PC-9 (cell line): Measurements from ENCODE around the gene MORN2. TPM values are rescaled to one million over a fixed set of nuclear protein-coding genes. Genes with fewer than 3 reads are reported as not detected.
A peak's percentile ranks its signal among the peaks of the same experiment; 100 is the strongest.

Source experiments
- BruUV-seq: library from RNA; stranded (reverse); fragments of 400-500 nt; replicated peaks from 2 replicates; lab custom pipeline; 2021; lab: Mats Ljungman, UMichigan
- CTCF ChIA-PET: fragments of 300-600 bp; sonication (Branson Sonifier 250); formaldehyde crosslinking; loops from one replicate; lab custom pipeline; 2022; ENCODE audit warnings: antibody characterized with exemption; lab: Charles Lee
- POLR2A ChIA-PET: fragments of 300-600 bp; sonication (Branson Sonifier 250); formaldehyde crosslinking; loops from one replicate; lab custom pipeline; 2022; ENCODE audit warnings: antibody characterized with exemption; ENCODE audit not compliant: unreplicated experiment; lab: Charles Lee
- DNase-seq, 2 experiments: peaks; one replicate each; pipeline versions ENCODE4 v3.0.0 to v3.0.0-alpha.2; 2015 to 2022; ENCODE audit warnings: mixed read lengths in 1 of 2
- H2AFZ ChIP-seq: fragments of 200-600 bp; sonication (generic); 2 replicates; pipeline ENCODE4 v1.8.1; 2017; ENCODE audit warnings: antibody characterized with exemption
- H3F3A ChIP-seq: fragments of 200-600 bp; sonication (generic); 2 replicates; pipeline ENCODE4 v1.8.1; 2017; ENCODE audit warnings: antibody characterized with exemption, mild to moderate bottlenecking, low read depth; ENCODE audit not compliant: insufficient read depth
- H3K27ac ChIP-seq: fragments of 200-600 bp; sonication (generic); 2 replicates; pipeline ENCODE4 v1.6.1; 2016; ENCODE audit warnings: mixed run types
- H3K27me3 ChIP-seq: fragments of 200-600 bp; sonication (generic); 2 replicates; pipeline ENCODE4 v1.6.1; 2016; ENCODE audit warnings: low read depth, mixed run types; ENCODE audit not compliant: insufficient read depth
- H3K36me3 ChIP-seq: fragments of 200-600 bp; sonication (generic); 2 replicates; pipeline ENCODE4 v1.6.1; 2016; ENCODE audit warnings: low read depth, mixed run types
- H3K4me1 ChIP-seq: fragments of 200-600 bp; sonication (generic); replicated peaks from 2 replicates; pipeline ENCODE4 v1.6.1; 2016; ENCODE audit warnings: mixed run types; ENCODE audit not compliant: insufficient read depth
- H3K4me2 ChIP-seq: fragments of 200-600 bp; sonication (generic); 2 replicates; pipeline ENCODE4 v1.6.1; 2017; ENCODE audit warnings: mixed run types
- H3K4me3 ChIP-seq: fragments of 200-600 bp; sonication (generic); 2 replicates; pipeline ENCODE4 v1.6.1; 2016; ENCODE audit warnings: mixed run types
- H3K79me2 ChIP-seq: fragments of 200-600 bp; sonication (generic); 2 replicates; pipeline ENCODE4 v1.6.1; 2017; ENCODE audit warnings: low read depth, mixed run types
- H3K9me2 ChIP-seq: fragments of 200-600 bp; sonication (generic); 2 replicates; pipeline ENCODE4 v1.8.1; 2017; ENCODE audit warnings: mild to moderate bottlenecking; ENCODE audit not compliant: insufficient read depth
- H3K9me3 ChIP-seq: fragments of 200-600 bp; sonication (generic); 2 replicates; pipeline ENCODE4 v1.8.1; 2016; ENCODE audit warnings: low read depth; ENCODE audit not compliant: insufficient read depth
- H4K20me1 ChIP-seq: fragments of 200-600 bp; sonication (generic); 2 replicates; pipeline ENCODE4 v1.8.1; 2017; ENCODE audit not compliant: insufficient read depth
- CTCF ChIP-seq: fragments of 200-600 bp; sonication (generic); conservative IDR thresholded peaks from 2 replicates; pipeline ENCODE4 v1.6.1; 2017; ENCODE audit warnings: mixed run types, antibody characterized with exemption, mild to moderate bottlenecking, moderate library complexity
- EZH2 ChIP-seq: fragments of 200-600 bp; sonication (generic); IDR thresholded peaks from 2 replicates; pipeline ENCODE4 v1.8.0; 2017; ENCODE audit warnings: antibody characterized with exemption, low read depth
- intact Hi-C: fragments of 100-400 bp; cut with micrococcal nuclease; formaldehyde crosslinking; loops from one replicate; pipeline ENCODE4 v1.10.0; 2022; ENCODE audit not compliant: unreplicated experiment
- total RNA-seq: library from RNA; stranded (reverse); gene quantifications from 2 replicates; pipeline ENCODE4 v1.2.3, GENCODE V29; 2021

Gene MORN2
- total RNA-seq, 1 experiment from 2014 or later: 22.9 TPM

DNA sequence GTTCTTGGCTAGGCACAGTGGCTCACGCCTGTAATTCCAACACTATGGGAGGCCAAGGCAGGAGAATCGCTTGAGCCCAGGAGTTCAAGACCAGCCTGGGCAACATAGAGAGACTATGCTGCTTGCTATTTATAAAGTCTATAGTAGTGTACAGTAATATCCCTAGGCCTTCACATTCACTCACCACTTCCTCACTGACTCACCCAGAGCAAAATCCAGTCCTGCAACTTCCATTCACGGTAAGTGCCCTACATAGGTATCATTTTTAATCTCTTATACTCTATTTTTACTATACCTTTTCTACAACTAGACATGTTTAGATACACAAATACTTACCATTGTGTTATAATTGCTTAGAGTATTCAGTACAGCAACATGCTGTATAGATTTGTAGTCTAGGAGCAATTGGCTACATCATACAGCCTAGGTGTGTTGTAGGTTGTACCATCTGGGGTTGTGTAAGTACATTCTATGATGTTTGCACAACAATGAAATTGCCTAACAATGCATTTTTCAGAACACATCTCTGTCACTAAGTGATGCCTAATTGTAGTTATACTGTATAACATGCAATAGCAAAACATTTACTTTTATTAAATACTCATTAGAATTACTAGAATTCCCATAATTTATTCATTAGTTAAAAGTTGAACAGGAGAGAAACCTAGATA, 8.9 kb upstream of the MORN2 start:
- Histone ChIP-seq H3F3A (peaks cover 17% of the 10 kb centered on the region; the same call in 1 of the 2 replicates), H4K20me1 (0 out of 2 replicates have a peak, but pooled peaks cover 4% of the 10 kb centered on the region), H3K4me2 (peak overlapping the region; percentile 44), H3K9me2 (no peaks in the 10 kb centered on the region), H3K27me3 (no peaks in the 10 kb centered on the region), H3K4me3 (no peak overlapping the region), H3K4me1 (peaks cover 23% of the 10 kb centered on the region), H3K9me3 (no peaks in the 10 kb centered on the region), H3K79me2 (peaks cover 23% of the 10 kb centered on the region), H3K27ac (peak overlapping the region; percentile 49), H3K36me3 (peaks cover 10% of the 10 kb centered on the region), H2AFZ (no peak overlapping the region)
- peak; percentile 30 to 84 for DNase-seq
- no TSS peak for BruUV-seq
- POLR2A ChIA-PET: no interaction called here
- no peak for TF ChIP-seq CTCF
- TF ChIP-seq EZH2: no peak
- intact Hi-C loops: no loop called here
- CTCF ChIA-PET: interaction anchor here (0.6 kb wide), 1 partner anchor 81 kb away, joined by 4 read pairs; no protein-coding TSS in a partner anchor

GRCh38 chr2:38871432-38871831, 4.3 kb upstream of the MORN2 start:
- intact Hi-C loops: no loop called here
- ChIA-PET POLR2A (no interaction called here), CTCF (interaction anchor here (0.6 kb wide), 1 partner anchor 59 kb away, joined by 4 read pairs; no protein-coding TSS in a partner anchor)
- no TSS peak for BruUV-seq
- Histone ChIP-seq H3K27me3 (no peaks in the 10 kb centered on the region), H3K4me3 (no peak overlapping the region), H3K4me2 (no peak overlapping the region), H3K27ac (no peak overlapping the region), H3K9me3 (no peaks in the 10 kb centered on the region), H3F3A (peaks cover 15% of the 10 kb centered on the region; the same call in 1 of the 2 replicates), H3K4me1 (peaks cover 24% of the 10 kb centered on the region), H3K79me2 (peaks cover 51% of the 10 kb centered on the region), H2AFZ (no peak overlapping the region), H3K9me2 (no peaks in the 10 kb centered on the region), H3K36me3 (peaks cover 3% of the 10 kb centered on the region; the same call in 1 of the 2 replicates), H4K20me1 (0 out of 2 replicates have a peak, but pooled peaks cover 4% of the 10 kb centered on the region)
- TF ChIP-seq EZH2: no peak
- no peak for TF ChIP-seq CTCF
- DNase-seq: no peak

GRCh38 chr2:38873763-38874162, 2.0 kb upstream of the MORN2 start:
- Histone ChIP-seq H3K4me1 (peaks cover 11% of the 10 kb centered on the region), H3K4me3 (no peak overlapping the region), H3K9me2 (no peaks in the 10 kb centered on the region), H4K20me1 (no peaks in the 10 kb centered on the region), H3F3A (no peaks in the 10 kb centered on the region), H3K36me3 (no peaks in the 10 kb centered on the region), H2AFZ (no peak overlapping the region), H3K4me2 (no peak overlapping the region), H3K27ac (no peak overlapping the region), H3K27me3 (no peaks in the 10 kb centered on the region), H3K9me3 (no peaks in the 10 kb centered on the region), H3K79me2 (peaks cover 55% of the 10 kb centered on the region)
- no TSS peak for BruUV-seq
- TF ChIP-seq CTCF (no peak), EZH2 (no peak)
- POLR2A ChIA-PET: no interaction called here
- DNase-seq: no peak
- CTCF ChIA-PET: no interaction called here
- intact Hi-C loops: no loop called here
